T-helper 2 cell treated with Interferon-gamma antibody and Interleukin-4, amounts not matched to agents 100 ng/mL and 5 ng/mL, for 36 hours (primary cell): ENCODE measurements around the gene IQCB1. TPM values are rescaled to one million over a fixed set of nuclear protein-coding genes. Genes with fewer than 3 reads are reported as not detected.
"Not testable (repeated sequence)": the region's sequence is repeated elsewhere in the genome, so short reads cannot be mapped to it uniquely, and the experiment has no call there.

Source experiments
- intact Hi-C: fragments of 100-400 bp; cut with micrococcal nuclease; formaldehyde crosslinking; loops from one replicate; pipeline ENCODE4 v1.15.1; 2023
- total RNA-seq: library from RNA; stranded (reverse); gene quantifications from 2 replicates; pipeline ENCODE4 v1.2.3, GENCODE V29; 2022

IQCB1 gene
- total RNA-seq, 1 donor from 2014 or later: 35.3 TPM

DNA sequence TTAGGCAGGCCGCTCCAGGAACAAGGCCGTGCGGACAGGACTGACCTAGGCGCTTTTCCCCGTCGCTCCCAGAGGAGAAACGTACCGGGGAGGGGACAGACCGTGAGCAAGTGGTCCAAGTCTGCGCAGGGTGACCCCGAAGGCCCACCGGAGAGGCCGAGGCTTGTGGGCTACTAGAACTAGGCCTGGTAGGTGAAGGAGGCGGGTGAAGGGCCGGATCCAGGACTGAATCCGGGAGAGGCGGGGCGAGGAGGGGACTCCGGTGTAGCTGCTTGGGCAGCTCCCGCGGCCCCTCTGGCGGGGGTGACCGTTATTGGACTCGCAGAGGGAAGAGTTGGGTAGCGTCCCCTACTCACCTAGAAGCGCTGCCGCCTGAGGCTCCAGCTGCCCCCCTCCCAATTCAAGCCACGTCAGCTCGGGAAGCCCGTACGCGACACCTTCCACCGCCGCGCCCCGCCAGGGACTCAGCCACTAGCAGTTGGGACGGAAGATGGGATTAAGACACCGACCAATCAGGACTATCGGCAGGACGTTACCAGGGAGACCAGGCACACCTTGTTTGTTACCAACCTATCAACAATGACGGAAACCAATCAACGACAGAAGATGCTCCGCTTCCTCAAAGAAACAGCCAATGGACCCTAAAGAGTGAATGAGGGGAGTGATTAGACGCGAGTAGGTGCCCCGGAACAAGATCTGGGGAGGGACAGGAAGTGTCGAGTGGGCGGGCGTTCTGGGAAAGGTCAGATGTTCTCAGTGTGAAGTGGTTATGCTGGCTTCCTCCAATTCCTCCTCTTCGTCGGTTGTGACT is 85.4 kb downstream of the IQCB1 start, which contains the start of gene GOLGB1:
Gene GOLGB1 (minus strand): TSS at position 466 of the 811 bp plus-strand sequence. CDS start 18,770 bp downstream, outside the sequence.
- intact Hi-C loops: loop anchor here (1.0 to 5.0 kb wide), 11 partner anchors 14 to 1657 kb away; partner anchors contain the start of genes EAF2, FAM162A, GSK3B and HCLS1

- intact Hi-C loops: loop anchor here (1.0 to 5.0 kb wide), 11 partner anchors 13 to 1656 kb away; partner anchors contain the start of genes EAF2, FAM162A, GSK3B and HCLS1
Measured at GRCh38 chr3:121748680-121749275, 86.1 kb downstream of the IQCB1 start.

GRCh38 chr3:121747976-121748375 is 86.9 kb downstream of the IQCB1 start:
- intact Hi-C loops: loop anchor here (5.0 kb wide), 3 partner anchors 329 to 1656 kb away; partner anchors contain the start of genes GSK3B and NDUFB4

DNA sequence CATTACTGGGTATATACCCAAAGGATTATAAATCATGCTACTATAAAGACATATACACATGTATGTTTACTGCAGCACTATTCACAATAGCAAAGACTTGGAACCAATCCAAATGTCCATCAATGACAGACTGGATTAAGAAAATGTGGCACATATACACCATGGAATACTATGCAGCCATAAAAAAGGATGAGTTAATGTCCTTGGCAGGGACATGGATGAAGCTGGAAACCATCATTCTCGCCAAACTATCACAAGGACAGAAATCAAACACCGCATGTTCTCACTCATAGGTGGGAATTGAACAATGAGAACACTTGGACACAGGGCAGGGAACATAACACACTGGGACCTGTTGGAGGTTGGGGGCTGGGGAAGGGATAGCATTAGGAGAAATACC is 91.8 kb downstream of the IQCB1 start:
- intact Hi-C loops: not testable (repeated sequence)

DNA sequence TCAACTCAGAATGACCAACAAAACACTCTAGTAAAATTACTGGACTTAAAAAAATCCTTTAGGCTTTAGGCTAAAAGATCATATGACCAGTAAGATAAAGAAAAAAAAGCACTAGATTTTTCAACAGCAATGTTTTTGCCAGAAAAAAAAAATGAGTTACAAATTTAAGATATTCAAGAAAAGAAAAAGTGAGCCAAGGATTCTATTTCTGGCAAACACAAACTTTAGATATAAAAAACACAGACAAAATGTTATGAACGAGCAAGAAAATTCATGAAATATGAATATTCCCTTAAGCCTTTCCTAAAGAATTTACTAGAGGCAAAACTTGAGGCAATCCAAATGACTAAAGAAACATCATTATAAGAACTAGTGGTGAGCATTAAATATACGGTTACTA is 94.0 kb downstream of the IQCB1 start:
- intact Hi-C loops: no loop called here

GRCh38 chr3:121739902-121740301 is 95.0 kb downstream of the IQCB1 start:
- intact Hi-C loops: no loop called here

DNA sequence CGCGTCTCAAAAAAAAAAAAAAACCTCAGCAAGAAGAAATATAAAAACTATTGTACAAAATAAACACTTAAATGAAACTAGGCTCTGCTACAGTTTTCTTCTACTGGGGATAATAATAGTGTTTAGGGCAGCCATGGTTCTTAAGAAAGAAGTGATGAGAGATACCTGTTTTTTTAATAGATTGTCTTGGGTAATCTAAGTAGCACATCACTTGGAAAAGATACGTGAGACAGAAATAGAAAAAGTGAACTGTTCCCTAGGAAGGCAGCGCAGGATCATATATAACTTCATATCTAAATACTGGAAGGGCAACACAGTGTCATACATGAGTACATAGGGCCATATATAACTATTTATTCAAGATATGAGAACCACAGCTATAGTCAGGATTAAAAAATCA is 97.2 kb downstream of the IQCB1 start:
- intact Hi-C loops: no loop called here

- intact Hi-C loops: no loop called here
Measured at GRCh38 chr3:121736112-121736511, 98.7 kb downstream of the IQCB1 start.

- intact Hi-C loops: loop anchor here (1.0 kb wide), 1 partner anchor 14 kb away; the partner anchor contains the start of gene GOLGB1
Measured at GRCh38 chr3:121735047-121735696, 99.7 kb downstream of the IQCB1 start.

GRCh38 chr3:121730940-121731687 is 103.7 kb downstream of the IQCB1 start:
- intact Hi-C loops: no loop called here

- intact Hi-C loops: no loop called here
Measured at GRCh38 chr3:121724130-121724529, 110.7 kb downstream of the IQCB1 start.

DNA sequence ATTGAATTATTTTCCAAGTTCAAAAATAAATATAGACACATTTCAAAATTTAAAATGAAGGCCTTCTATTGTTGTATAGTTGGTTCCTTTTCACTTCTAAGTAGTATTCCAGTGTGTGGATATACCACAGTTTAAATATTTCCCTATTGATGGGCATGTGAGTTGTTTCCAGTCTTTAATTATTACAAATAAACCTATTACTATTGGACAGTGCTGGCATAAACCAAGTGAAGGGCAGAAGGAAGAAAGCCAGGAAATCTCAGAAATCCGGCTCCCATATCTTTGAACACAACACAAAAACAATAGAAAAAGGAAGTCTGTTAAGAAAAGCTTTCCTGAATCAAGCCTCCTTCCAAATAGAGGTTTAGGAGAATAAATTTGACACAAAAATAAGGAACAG is 111.4 kb downstream of the IQCB1 start:
- intact Hi-C loops: no loop called here

DNA sequence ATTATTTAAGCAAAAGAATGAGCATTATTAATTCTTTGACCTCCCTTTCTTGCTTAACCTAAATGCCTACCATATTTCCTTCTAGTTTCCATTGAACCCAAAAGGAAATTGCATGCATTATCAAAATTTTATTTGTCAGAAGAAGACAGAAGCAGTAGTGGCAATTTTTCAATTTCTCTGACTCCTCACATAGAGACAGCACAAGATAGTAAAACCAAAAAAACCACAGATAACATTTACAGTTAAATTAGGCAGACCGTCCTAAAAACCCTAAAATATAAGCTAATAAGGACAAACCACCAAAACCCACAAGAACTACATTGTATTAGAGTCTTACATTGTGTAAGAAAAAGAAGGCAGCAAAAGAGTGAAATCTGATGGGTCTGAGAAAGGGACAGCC is 112.4 kb downstream of the IQCB1 start:
- intact Hi-C loops: no loop called here

DNA sequence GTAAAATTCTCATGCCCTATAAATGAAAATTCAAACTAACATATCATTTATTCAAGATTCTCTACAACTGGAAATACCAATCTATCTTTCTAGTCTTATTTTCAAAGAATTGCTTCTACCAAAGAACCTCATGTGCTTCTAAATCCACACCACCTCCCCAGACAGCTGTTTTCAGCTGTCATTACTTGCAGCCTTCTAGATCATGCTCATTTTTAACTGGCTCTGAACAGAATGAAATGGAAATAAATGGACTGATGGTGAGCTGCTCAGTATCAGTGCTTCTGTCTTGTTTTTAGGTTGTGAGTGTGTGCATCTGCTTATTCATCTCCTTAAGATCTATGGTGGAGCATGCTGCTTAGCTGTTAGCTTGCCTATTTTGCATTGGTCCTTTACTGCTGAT is 114.7 kb downstream of the IQCB1 start:
- intact Hi-C loops: no loop called here

Other genes starting within 250 kb of the IQCB1 start
- gene FBXO40, start 241.7 kb downstream of the IQCB1 start, total RNA-seq: not detected in 2 replicates
- gene HCLS1, start 174.2 kb downstream of the IQCB1 start, total RNA-seq: 336 and 340 TPM in 2 replicates
- 33.2 and 34.5 TPM in 2 replicates for gene GOLGB1, start 85.3 kb downstream of the IQCB1 start, total RNA-seq
- gene EAF2, start 149 bp upstream of the IQCB1 start, total RNA-seq: 35.2 and 39.3 TPM in 2 replicates
- 10.8 and 11.3 TPM in 2 replicates for gene SLC15A2, start 59.3 kb upstream of the IQCB1 start, total RNA-seq
- 0.43 TPM in 2 replicates for gene ILDR1, start 187.2 kb upstream of the IQCB1 start, total RNA-seq
- gene CD86, start 220.3 kb upstream of the IQCB1 start, total RNA-seq: 9.3 and 12.4 TPM in 2 replicates